Measurements from ENCODE around the gene GIGYF2.
"Not testable (repeated sequence)": the region's sequence is repeated elsewhere in the genome, so short reads cannot be mapped to it uniquely, and the experiment has no call there.

The GIGYF2 gene

DNA sequence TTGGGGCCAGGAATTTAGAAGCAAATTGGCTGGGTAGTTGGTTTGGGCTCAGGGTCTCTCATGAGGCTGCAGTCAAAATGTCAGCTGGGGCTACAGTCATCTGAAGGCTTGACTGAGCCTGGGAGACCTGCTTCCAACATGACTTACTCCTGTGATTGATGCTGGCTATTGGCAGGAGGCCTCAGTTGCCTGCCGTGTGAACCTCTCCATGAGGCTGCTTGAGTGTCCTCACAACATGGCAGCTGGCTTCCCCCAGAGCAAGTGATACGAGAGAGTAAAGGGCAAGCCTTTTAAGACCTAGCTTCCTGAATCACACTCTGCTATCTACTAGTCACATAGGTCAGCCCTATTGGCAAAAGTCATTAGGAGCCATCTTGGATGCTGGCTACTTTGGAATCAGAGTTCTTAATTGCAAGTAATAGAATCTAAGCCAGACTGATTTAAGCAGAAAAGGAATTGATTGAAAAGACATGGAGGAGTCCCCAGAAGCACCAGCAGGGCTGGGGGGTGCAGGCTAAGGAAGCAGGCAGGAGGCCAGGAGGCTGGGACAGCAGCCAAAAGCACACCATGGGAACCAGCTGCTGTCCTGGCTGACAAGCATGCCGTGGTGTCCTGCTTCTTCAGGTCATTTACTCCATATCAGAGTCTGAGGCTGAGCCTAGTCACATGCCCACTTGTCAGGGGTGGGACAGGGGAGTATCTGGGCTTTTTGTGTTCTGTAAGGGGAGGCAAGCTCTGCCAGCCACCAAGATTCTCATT lies 7.8 kb upstream of the GIGYF2 start:
- DNase-seq (ENCODE audit: low read depth in 2 of 2): no peak

GRCh38 chr2:232691117-232691516 lies 6.0 kb upstream of the GIGYF2 start:
- DNase-seq (ENCODE audit: low read depth in 2 of 2): not testable (repeated sequence)

DNA sequence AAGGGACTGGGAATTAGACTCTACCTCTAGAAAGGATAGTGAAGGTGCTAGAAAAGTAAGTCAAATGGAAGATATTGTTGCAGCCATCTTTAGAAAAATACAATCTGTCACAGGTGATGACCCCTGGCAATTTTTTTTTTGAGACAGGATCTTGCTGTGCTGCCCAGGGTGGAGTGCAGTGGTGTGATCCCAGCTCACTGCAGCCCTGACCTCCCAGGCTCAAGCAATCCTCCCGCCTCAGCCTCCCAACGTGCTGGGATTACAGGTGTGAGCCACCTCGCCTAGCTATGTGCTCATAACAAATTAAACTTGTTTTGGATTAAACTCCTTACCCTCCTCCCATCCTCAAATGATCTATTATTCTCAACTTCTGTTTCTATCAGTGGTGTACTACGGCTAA lies 3.8 kb upstream of the GIGYF2 start:
- no peak for DNase-seq (ENCODE audit: low read depth in 2 of 2)

DNA sequence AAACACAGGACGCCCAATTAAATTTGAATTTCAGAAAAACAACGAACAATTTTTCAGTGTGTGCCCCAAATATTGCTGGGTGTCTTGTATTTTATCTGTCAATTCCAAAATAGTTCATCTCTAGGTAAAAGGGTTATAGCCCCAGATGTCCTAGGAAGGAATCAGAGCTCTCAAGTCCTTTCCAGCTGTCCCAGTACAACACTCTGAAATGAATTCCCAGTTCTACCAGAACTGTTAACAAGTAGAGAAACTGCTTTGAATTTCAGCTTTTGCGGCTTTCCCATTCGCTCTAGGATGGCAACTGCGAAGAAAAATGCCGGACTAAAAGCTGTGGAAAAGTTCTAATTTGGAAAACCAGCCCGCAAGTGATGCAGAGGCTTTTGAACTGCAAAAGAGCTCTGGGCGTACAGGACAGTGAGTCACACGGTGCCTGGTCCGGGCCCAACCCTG lies 497 bp upstream of the GIGYF2 start:
- no peak for DNase-seq (ENCODE audit: low read depth in 2 of 2)

DNA sequence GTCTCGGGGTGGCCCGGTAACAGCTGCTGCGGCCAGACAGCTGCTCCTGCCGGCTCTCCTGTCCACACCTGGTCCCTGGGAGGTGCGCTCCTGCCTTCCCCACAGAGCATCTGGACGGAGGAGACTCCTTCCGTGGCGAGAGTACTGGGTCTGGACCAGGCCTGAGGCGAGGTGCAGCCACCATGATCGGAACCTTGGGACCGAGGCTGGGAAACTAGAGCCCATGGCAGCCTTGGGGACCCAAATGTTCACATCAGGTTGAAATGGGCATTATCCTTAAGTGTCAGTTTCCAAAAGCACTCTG lies 628 bp downstream of the GIGYF2 start:
- DNase-seq (ENCODE audit: low read depth in 2 of 2): no peak

- no peak for DNase-seq (ENCODE audit: low read depth in 2 of 2)
Observed at GRCh38 chr2:232698556-232699091, 1.5 kb downstream of the GIGYF2 start.

- no peak for DNase-seq (ENCODE audit: low read depth in 2 of 2)
Observed at GRCh38 chr2:232699110-232699509, 2.0 kb downstream of the GIGYF2 start.

DNA sequence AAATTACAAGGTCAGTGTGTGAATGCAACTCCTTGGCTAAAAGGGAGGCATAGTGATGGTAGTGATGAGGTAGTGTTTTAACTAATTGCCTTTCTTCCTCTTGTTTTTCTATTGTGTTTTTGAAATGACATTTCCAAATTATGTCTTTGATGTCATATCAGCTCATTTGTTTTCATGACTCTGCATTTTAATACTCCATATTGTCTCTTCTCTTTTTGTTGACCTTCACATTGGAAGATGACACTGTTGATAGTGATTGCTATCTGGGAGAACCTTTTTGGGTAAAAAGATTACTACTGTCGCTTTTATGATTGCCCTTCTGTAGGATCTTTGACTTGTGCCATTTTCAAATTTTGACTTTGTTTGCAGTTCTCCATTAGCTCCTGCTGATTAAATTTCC lies 3.0 kb downstream of the GIGYF2 start:
- DNase-seq (ENCODE audit: low read depth in 2 of 2): no peak

DNA sequence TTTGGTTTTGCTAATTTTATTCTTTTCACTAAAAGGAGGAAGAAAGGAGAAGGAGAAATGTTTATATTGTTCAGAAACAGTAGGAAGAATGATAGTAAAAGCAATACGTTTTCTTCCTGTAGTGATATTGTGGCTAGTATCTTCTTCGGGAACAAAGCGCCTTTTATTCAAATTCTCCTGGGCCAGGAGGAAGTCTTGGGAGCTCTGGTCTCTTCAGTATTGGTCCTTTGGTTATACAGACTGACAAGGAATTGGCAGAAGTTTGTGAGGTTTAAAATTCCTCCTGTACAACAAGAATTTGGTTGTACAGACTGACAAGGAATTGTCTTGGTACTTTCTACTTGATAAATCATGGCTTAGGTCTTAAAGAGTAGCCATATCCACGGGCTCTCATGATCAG lies 9.9 kb downstream of the GIGYF2 start:
- DNase-seq (ENCODE audit: low read depth in 2 of 2): no peak

DNA sequence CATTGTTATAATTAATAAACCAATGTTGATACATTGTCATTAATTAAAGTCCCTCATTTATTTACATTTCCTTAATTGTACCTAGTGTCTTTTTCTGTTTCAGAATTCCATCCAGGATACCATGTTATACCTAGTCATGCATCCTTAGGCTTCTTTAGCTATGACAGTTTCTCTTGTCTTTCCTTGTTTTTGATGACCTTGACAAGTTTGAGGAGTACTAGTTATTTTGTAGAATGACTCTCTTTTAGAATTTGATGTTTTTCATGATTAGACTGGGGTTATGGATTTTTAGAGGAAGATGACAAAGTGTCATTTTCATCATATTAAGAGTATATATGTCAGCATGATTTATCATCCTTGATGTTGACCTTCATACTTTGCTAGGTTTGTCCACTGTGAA lies 16.4 kb downstream of the GIGYF2 start:
- DNase-seq (ENCODE audit: low read depth in 2 of 2): no peak

DNA sequence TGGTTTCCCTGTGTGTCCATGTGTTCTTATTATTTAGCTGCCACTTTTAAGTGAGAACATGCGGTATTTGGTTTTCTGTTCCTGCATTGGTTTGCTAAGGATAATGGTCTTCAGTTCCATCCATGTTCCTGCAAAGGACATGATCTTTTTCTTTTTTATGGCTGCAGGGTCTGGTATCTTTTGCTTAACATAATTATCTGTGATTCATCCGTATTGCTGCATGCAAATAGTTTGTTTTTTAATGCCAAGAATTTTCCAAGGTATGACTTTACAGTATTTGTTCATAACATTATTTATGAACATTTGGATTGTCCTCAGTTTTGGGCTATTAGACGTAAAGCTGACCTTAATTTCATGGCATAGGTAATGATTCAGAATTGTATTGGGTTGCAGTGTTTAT lies 17.8 kb downstream of the GIGYF2 start:
- no peak for DNase-seq (ENCODE audit: low read depth in 2 of 2)

GRCh38 chr2:232720056-232720455 lies 22.9 kb downstream of the GIGYF2 start:
- DNase-seq (ENCODE audit: low read depth in 2 of 2): not testable (repeated sequence)

DNA sequence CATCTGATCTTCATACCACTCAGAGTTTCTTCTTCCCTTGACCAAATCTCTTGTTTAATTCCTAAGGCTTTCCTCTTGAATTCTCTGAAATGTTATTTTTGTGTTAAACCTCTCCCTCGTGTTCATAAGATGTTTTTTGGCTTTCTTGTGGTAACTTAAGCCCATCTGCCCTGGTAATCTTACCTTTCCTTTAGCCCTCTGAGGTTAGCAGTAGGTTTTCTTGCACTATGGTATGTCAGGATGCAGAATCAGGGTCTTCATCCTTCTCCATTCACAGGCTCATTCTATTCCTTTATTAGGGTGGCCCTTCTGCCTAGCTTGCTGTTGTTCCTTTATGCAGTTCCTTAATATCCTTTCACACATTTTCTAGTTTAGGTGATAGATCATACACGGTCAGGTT lies 24.1 kb downstream of the GIGYF2 start:
- DNase-seq (ENCODE audit: low read depth in 2 of 2): no peak

DNA sequence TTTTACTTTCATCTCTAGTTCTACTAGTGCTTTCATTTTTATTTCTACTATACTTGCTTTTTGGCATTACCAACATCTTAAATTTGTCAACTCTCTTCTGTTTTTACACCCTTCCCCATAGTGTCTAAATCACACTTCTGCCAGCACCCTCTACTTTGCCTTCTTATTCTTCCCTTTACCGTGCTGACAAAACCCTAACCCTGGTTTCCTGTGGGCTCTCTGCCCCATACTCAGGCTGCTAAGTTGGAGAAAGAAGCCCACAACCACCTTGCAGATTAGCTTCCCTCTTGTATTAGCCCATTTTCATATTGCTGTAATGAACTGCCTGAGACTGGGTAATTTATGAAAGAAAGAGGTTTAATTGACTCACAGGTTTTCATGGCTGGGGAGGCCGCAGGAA lies 24.8 kb downstream of the GIGYF2 start:
- no peak for DNase-seq (ENCODE audit: low read depth in 2 of 2)

- no peak for DNase-seq (ENCODE audit: low read depth in 2 of 2)
Observed at GRCh38 chr2:232723027-232723426, 25.9 kb downstream of the GIGYF2 start.

GRCh38 chr2:232728785-232729184 lies 31.7 kb downstream of the GIGYF2 start:
- no peak for DNase-seq (ENCODE audit: low read depth in 2 of 2)

DNA sequence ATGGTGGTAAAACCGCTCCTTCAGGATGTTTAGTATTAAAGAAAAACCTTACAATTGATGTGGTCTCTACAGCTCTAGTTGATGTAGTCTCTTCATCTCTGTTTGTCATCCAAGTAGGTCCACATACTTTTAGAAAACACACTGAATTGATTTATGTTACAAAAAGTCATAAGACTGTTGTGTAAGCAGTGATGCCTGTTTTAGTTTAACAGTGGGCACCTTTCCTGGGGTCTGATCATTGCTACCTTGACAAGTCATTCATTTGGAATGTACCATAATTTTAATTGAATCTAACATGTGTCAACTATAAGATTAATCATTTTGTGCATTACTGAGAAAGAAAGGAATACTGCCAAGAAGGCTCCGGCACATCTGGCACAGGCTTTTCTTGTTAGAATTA lies 34.3 kb downstream of the GIGYF2 start:
- DNase-seq (ENCODE audit: low read depth in 2 of 2): no peak

GRCh38 chr2:232741294-232741693 lies 44.2 kb downstream of the GIGYF2 start:
- no peak for DNase-seq (ENCODE audit: low read depth in 2 of 2)

- no peak for DNase-seq (ENCODE audit: low read depth in 2 of 2)
Observed at GRCh38 chr2:232741972-232742371, 44.8 kb downstream of the GIGYF2 start.

- no peak for DNase-seq (ENCODE audit: low read depth in 2 of 2)
Observed at GRCh38 chr2:232744963-232745362, 47.8 kb downstream of the GIGYF2 start.

- DNase-seq (ENCODE audit: low read depth in 2 of 2): no peak
Observed at GRCh38 chr2:232748038-232748437, 50.9 kb downstream of the GIGYF2 start.

DNA sequence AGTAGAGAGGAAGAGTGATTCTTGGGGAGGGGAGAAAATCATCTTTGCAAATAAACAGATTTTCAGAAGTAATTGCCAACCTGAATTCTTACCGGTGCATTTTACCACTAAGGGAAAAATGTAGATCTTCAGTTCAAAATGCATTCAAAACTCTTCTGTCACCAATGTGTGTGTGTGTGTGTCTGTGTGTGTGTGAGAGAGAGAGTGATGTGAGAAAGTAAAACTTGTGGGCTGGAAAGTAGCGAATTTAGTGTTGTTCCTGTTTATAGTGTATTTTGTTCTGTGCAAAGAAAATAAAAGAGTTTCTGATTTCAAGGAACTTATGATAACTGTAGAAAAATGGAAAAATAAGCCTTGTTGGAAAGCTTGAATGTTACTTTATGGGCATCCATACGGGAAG lies 52.2 kb downstream of the GIGYF2 start:
- DNase-seq (ENCODE audit: low read depth in 2 of 2): no peak

- DNase-seq (ENCODE audit: low read depth in 2 of 2): no peak
Observed at GRCh38 chr2:232750135-232750671, 53.1 kb downstream of the GIGYF2 start.

DNA sequence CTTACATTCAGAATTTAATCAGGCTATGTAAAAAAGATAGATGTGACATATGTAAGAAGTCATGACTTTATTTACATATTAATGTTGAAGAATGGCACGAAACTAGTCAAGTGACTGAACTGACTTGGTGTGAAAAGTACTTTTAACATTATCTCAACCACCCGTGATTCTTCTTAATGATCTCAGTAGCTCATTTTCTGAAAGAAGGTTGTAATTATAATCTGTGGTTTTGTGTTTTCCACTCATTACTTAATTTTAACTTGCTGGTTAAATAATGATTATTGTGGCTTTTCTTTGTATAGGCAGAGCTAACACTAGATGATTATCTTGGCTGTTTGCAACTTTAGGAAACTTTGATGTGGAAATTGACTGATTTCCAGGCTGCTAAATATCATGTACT lies 60.8 kb downstream of the GIGYF2 start:
- no peak for DNase-seq (ENCODE audit: low read depth in 2 of 2)
